H9 (cell line): ENCODE data around the gene SS18. TPM values are rescaled to one million over a fixed set of nuclear protein-coding genes. Genes with fewer than 3 reads are reported as not detected.

ENCODE experiments used
- DNase-seq: peaks from one replicate; pipeline ENCODE4 v3.0.0-alpha.2; 2017
- H2AFZ ChIP-seq: one replicate; pipeline ENCODE4 v1.6.1; 2013; ENCODE audit warnings: mild to moderate bottlenecking, low read length, control low read depth, moderate library complexity
- H2AK5ac ChIP-seq: 2 replicates; pipeline ENCODE4 v1.6.1; 2013; ENCODE audit warnings: low read length, control low read depth, mixed read lengths; ENCODE audit not compliant: insufficient read length
- H2BK120ac ChIP-seq: one replicate; pipeline ENCODE4 v1.6.1; 2013; ENCODE audit warnings: low read depth, mild to moderate bottlenecking, low read length, control low read depth, inconsistent platforms; ENCODE audit not compliant: poor library complexity, severe bottlenecking
- H2BK12ac ChIP-seq: 2 replicates; pipeline ENCODE4 v1.6.1; 2013; ENCODE audit warnings: low read length, control low read depth, mixed read lengths, low read depth; ENCODE audit not compliant: insufficient read length
- H2BK15ac ChIP-seq: 2 replicates; pipeline ENCODE4 v1.6.1; 2013; ENCODE audit warnings: low read depth, low read length, control low read depth
- H2BK20ac ChIP-seq: one replicate; pipeline ENCODE4 v1.6.1; 2013; ENCODE audit warnings: low read depth, mild to moderate bottlenecking, low read length, control low read depth, inconsistent platforms; ENCODE audit not compliant: poor library complexity, severe bottlenecking
- H2BK5ac ChIP-seq: 2 replicates; pipeline ENCODE4 v1.6.1; 2013; ENCODE audit warnings: low read length, control low read depth, mixed read lengths; ENCODE audit not compliant: insufficient read length
- H3K14ac ChIP-seq: 2 replicates; pipeline ENCODE4 v1.6.1; 2013; ENCODE audit warnings: low read length, control low read depth; ENCODE audit not compliant: insufficient read depth
- H3K18ac ChIP-seq: 2 replicates; pipeline ENCODE4 v1.6.1; 2013; ENCODE audit warnings: low read depth, mild to moderate bottlenecking, mixed read lengths, low read length, control low read depth; ENCODE audit not compliant: insufficient read length
- H3K23ac ChIP-seq: 2 replicates; pipeline ENCODE4 v1.6.1; 2013; ENCODE audit warnings: low read length, control low read depth, mixed read lengths, low read depth; ENCODE audit not compliant: insufficient read length
- H3K23me2 ChIP-seq: 2 replicates; pipeline ENCODE4 v1.6.1; 2013; ENCODE audit warnings: low read depth, mild to moderate bottlenecking, mixed read lengths, low read length, control low read depth; ENCODE audit not compliant: insufficient read length, poor library complexity, severe bottlenecking
- H3K27ac ChIP-seq: 2 replicates; pipeline ENCODE4 v1.5.1; 2013; ENCODE audit warnings: low read length, control low read depth, mixed read lengths, low read depth; ENCODE audit not compliant: insufficient read length
- H3K27me3 ChIP-seq: 2 replicates; pipeline ENCODE4 v1.6.1; 2013; ENCODE audit warnings: low read length, control low read depth, inconsistent platforms; ENCODE audit not compliant: insufficient read depth
- H3K4ac ChIP-seq: 2 replicates; pipeline ENCODE4 v1.6.1; 2013; ENCODE audit warnings: low read depth, mild to moderate bottlenecking, control low read depth, inconsistent platforms, low read length, moderate library complexity
- H3K4me1 ChIP-seq: 2 replicates; pipeline ENCODE4 v1.6.1; 2013; ENCODE audit warnings: low read length, control low read depth, inconsistent platforms; ENCODE audit not compliant: insufficient read depth
- H3K4me2 ChIP-seq: 2 replicates; pipeline ENCODE4 v1.6.1; 2013; ENCODE audit warnings: low read length, control low read depth, mixed read lengths; ENCODE audit not compliant: insufficient read length, insufficient read depth
- H3K56ac ChIP-seq: 2 replicates; pipeline ENCODE4 v1.6.1; 2013; ENCODE audit warnings: low read depth, mild to moderate bottlenecking, mixed read lengths, low read length, control low read depth; ENCODE audit not compliant: insufficient read length
- H3K79me1 ChIP-seq: 2 replicates; pipeline ENCODE4 v1.6.1; 2013; ENCODE audit warnings: low read depth, mild to moderate bottlenecking, moderate library complexity, low read length, control low read depth, inconsistent platforms; ENCODE audit not compliant: insufficient read depth, poor library complexity, severe bottlenecking
- H3K79me2 ChIP-seq: 2 replicates; pipeline ENCODE4 v1.6.1; 2013; ENCODE audit warnings: low read length, control low read depth, inconsistent platforms; ENCODE audit not compliant: insufficient read depth
- H3K9ac ChIP-seq: 2 replicates; pipeline ENCODE4 v1.6.1; 2013; ENCODE audit warnings: low read length, control low read depth, mixed read lengths; ENCODE audit not compliant: insufficient read length; ENCODE audit errors: extremely low read depth
- H3K9me3 ChIP-seq: one replicate; pipeline ENCODE4 v1.6.1; 2013; ENCODE audit warnings: low read depth, low read length, inconsistent platforms; ENCODE audit not compliant: control insufficient read depth
- H3T11ph ChIP-seq: one replicate; pipeline ENCODE4 v1.6.1; 2013; ENCODE audit warnings: mild to moderate bottlenecking, low read length, control low read depth, inconsistent platforms
- H4K20me1 ChIP-seq: one replicate; pipeline ENCODE4 v1.6.1; 2013; ENCODE audit not compliant: control insufficient read depth, insufficient read length, insufficient read depth
- H4K5ac ChIP-seq: 2 replicates; pipeline ENCODE4 v1.6.1; 2013; ENCODE audit warnings: low read depth, mild to moderate bottlenecking, mixed read lengths, low read length, control low read depth; ENCODE audit not compliant: insufficient read length
- H4K8ac ChIP-seq: replicated peaks from 2 replicates; pipeline ENCODE4 v1.6.1; 2013; ENCODE audit warnings: low read length, control low read depth, mixed read lengths, low read depth; ENCODE audit not compliant: insufficient read length
- H4K91ac ChIP-seq: 2 replicates; pipeline ENCODE4 v1.6.1; 2013; ENCODE audit warnings: low read depth, mild to moderate bottlenecking, moderate library complexity, mixed read lengths, low read length, control low read depth; ENCODE audit not compliant: insufficient read length
- H3K27ac Mint-ChIP-seq, 3 experiments: 2 replicates in 2 of 3; 3 replicates in 1 of 3; pipeline ENCODE4 v1.8.0; 2020 to 2021; ENCODE audit warnings: mixed read lengths in 3 of 3, mild to moderate bottlenecking in 1 of 3, moderate library complexity in 1 of 3
- H3K27me3 Mint-ChIP-seq: 2 replicates; pipeline ENCODE4 v1.8.0; 2021; ENCODE audit warnings: low read depth, mild to moderate bottlenecking, moderate library complexity, mixed read lengths
- H3K36me3 Mint-ChIP-seq, 3 experiments: 2 replicates in 2 of 3; 3 replicates in 1 of 3; pipeline ENCODE4 v1.8.0; 2020 to 2021; ENCODE audit warnings: low read depth in 3 of 3, mixed read lengths in 3 of 3; ENCODE audit not compliant: insufficient read depth in 1 of 3
- H3K4me1 Mint-ChIP-seq, 2 experiments: 2 replicates each; pipeline ENCODE4 v1.8.0; 2020; ENCODE audit warnings: mixed read lengths in 2 of 2
- H3K4me3 Mint-ChIP-seq, 2 experiments: 2 replicates in 1 of 2; 3 replicates in 1 of 2; pipeline ENCODE4 v1.8.0; 2020 to 2021; ENCODE audit warnings: mild to moderate bottlenecking in 2 of 2, mixed read lengths in 2 of 2, moderate library complexity in 1 of 2
- H3K9me3 Mint-ChIP-seq, 2 experiments: 2 replicates in 1 of 2; 3 replicates in 1 of 2; pipeline ENCODE4 v1.8.0; 2020; ENCODE audit warnings: mild to moderate bottlenecking in 2 of 2, mixed read lengths in 2 of 2, moderate library complexity in 1 of 2
- WGBS: extraction: QIAGEN DNeasy Blood & Tissue Kit; methylation state at CpG from one replicate; pipeline ENCODE4 v1.1.7; 2013; ENCODE audit warnings: missing lambda C conversion rate, low lambda C conversion rate, mixed read lengths; ENCODE audit not compliant: insufficient read length; ENCODE audit errors: extremely low coverage; 5-methylcytosine and 5-hydroxymethylcytosine counted together
- total RNA-seq: library from RNA; stranded (reverse); gene quantifications from 2 replicates; pipeline ENCODE4 v1.2.1, GENCODE V29; 2021
- TF ChIP-seq, protein P1 (sequence below): fragments of 200-600 bp; sonication (generic); conservative IDR thresholded peaks from 3 replicates; pipeline ENCODE4 v1.8.0; 2021; ENCODE audit warnings: antibody characterized with exemption, mild to moderate bottlenecking

The SS18 gene
- total RNA-seq, 1 experiment from 2014 or later, result 87.9 TPM

DNA sequence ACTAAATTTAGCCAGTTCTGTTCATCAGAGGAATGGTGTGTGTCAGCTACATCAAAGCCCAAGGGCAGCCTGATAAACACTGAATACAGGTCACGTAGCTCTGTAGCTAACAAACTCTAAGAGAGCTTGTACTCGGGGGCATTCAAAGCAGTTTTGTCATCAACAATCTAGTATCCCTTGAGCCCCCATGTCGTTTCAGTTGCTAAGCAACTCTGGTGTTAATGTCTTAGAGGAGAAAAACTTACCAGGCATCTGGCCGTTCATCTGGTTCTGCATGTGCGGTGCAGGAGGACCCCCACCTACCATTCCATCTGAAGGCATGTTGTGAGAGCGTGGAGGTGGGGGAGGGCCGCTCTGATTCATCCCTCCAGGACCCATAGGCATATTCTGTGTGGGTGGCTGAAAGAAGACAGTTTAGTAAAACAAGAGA lies 33.1 kb downstream of the SS18 start:
- no peak for DNase-seq
- TF ChIP-seq, protein P1, sequence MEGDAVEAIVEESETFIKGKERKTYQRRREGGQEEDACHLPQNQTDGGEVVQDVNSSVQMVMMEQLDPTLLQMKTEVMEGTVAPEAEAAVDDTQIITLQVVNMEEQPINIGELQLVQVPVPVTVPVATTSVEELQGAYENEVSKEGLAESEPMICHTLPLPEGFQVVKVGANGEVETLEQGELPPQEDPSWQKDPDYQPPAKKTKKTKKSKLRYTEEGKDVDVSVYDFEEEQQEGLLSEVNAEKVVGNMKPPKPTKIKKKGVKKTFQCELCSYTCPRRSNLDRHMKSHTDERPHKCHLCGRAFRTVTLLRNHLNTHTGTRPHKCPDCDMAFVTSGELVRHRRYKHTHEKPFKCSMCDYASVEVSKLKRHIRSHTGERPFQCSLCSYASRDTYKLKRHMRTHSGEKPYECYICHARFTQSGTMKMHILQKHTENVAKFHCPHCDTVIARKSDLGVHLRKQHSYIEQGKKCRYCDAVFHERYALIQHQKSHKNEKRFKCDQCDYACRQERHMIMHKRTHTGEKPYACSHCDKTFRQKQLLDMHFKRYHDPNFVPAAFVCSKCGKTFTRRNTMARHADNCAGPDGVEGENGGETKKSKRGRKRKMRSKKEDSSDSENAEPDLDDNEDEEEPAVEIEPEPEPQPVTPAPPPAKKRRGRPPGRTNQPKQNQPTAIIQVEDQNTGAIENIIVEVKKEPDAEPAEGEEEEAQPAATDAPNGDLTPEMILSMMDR, result no peak

More for the DNA sequence above, 33.1 kb downstream of the SS18 start:
- Histone ChIP-seq H3K79me1 (no peaks in the 10 kb centered on the region), H3K4me1 (no peaks in the 10 kb centered on the region), H4K91ac (no peak overlapping the region), H2BK12ac (no peak overlapping the region), H3T11ph (no peak overlapping the region), H3K79me2 (peaks cover 2% of the 10 kb centered on the region; the same call in 1 of the 2 replicates), H3K56ac (no peak overlapping the region), H2BK15ac (no peak overlapping the region), H3K14ac (no peak overlapping the region), H2BK5ac (no peak overlapping the region), H2AK5ac (no peak overlapping the region), H4K20me1 (no peaks in the 10 kb centered on the region), H4K8ac (no peak overlapping the region), H3K27me3 (no peaks in the 10 kb centered on the region), H4K5ac (no peak overlapping the region), H3K18ac (no peak overlapping the region), H3K23ac (no peak overlapping the region), H3K4ac (no peak overlapping the region), H3K4me2 (no peak overlapping the region), H3K9ac (no peak overlapping the region), H2BK20ac (no peak overlapping the region), H2BK120ac (no peak overlapping the region), H3K23me2 (no peaks in the 10 kb centered on the region), H3K9me3 (no peaks in the 10 kb centered on the region), H3K27ac (no peak overlapping the region), H2AFZ (no peak overlapping the region)
- Mint-ChIP-seq H3K27ac (peak overlapping the region in 2 of 3 experiments; percentile 37 to 65; a peak in 2 of 7 replicates), H3K27me3 (no peaks in the 10 kb centered on the region), H3K4me1 (peaks cover 4 to 9% of the 10 kb centered on the region in 2 experiments; a peak in 3 of 4 replicates), H3K9me3 (no peaks in the 10 kb centered on the region), H3K4me3 (no peak overlapping the region; a peak in 1 of 5 replicates), H3K36me3 (peaks cover 19 to 50% (median 46%) of the 10 kb centered on the region in 3 experiments)
- WGBS, result no CpG with 5 or more reads among the region's 7 CpGs
